ENCODE data around the gene WDR73. TPM values are rescaled to one million over a fixed set of nuclear protein-coding genes. Genes with fewer than 3 reads are reported as not detected.

Gene WDR73
- total and polyA plus RNA-seq, 9 of the 15 experiments (the other 6 are each of a cell fraction or from before 2014, with no cell fraction given): 9.2 to 25.4 (median 21.7) TPM

Other genes with a start within 250 kb of the WDR73 start
- gene ZSCAN2, start 53.3 kb downstream of the WDR73 start, total RNA-seq (2014; rRNA removed): 8.7 and 9.2 TPM in 2 replicates
- 5.0 and 6.1 TPM in 2 replicates for gene ZSCAN2, start 53.3 kb downstream of the WDR73 start, total RNA-seq (2014; rRNA removed; fragmentation: Illumina TruSeq; extraction: Trizol)
- gene ZSCAN2, start 53.3 kb downstream of the WDR73 start, total RNA-seq (2015; rRNA removed; fragmentation: Illumina TruSeq; extraction: Trizol): 6.6 and 8.3 TPM in 2 replicates
- gene ZSCAN2, start 53.3 kb downstream of the WDR73 start, total RNA-seq (2021): 6.8 and 7.4 TPM in 2 replicates
- gene ZSCAN2, start 53.3 kb downstream of the WDR73 start, polyA plus RNA-seq (2011; rRNA removed): 8.9 TPM in 2 replicates
- gene ZSCAN2, start 53.3 kb downstream of the WDR73 start, polyA plus RNA-seq (2014; fragmentation: Illumina TruSeq; extraction: Trizol): 6.4 and 6.9 TPM in 2 replicates
- gene ZSCAN2, start 53.3 kb downstream of the WDR73 start, polyA plus RNA-seq (2014; fragmentation: Nextera tagmentation; extraction: Ambion mirVana): 1 to 10 TPM; 1.7 to 2.3 TPM
- gene ZSCAN2, start 53.3 kb downstream of the WDR73 start, polyA plus RNA-seq (2014; rRNA removed): 11.3 and 14.2 TPM in 2 replicates
- gene NMB, start 3.9 kb upstream of the WDR73 start, total RNA-seq (2014; rRNA removed): 0.53 TPM in 1 of 2 replicates, not detected in the other
- not detected in 2 replicates for gene NMB, start 3.9 kb upstream of the WDR73 start, total RNA-seq (2014; rRNA removed; fragmentation: Illumina TruSeq; extraction: Trizol)
- not detected in 2 replicates for gene NMB, start 3.9 kb upstream of the WDR73 start, total RNA-seq (2015; rRNA removed; fragmentation: Illumina TruSeq; extraction: Trizol)
- gene NMB, start 3.9 kb upstream of the WDR73 start, total RNA-seq (2021): 0.16 and 0.25 TPM in 2 replicates
- gene NMB, start 3.9 kb upstream of the WDR73 start, polyA plus RNA-seq (2011; rRNA removed): 0.07 and 0.22 TPM in 2 replicates
- not detected in 2 replicates for gene NMB, start 3.9 kb upstream of the WDR73 start, polyA plus RNA-seq (2014; fragmentation: Illumina TruSeq; extraction: Trizol)
- gene NMB, start 3.9 kb upstream of the WDR73 start, polyA plus RNA-seq (2014; fragmentation: Nextera tagmentation; extraction: Ambion mirVana): under 1 TPM; 0.06 to 0.11 TPM
- not detected in 2 replicates for gene NMB, start 3.9 kb upstream of the WDR73 start, polyA plus RNA-seq (2014; rRNA removed)
- 170 and 198 TPM in 2 replicates for gene SEC11A, start 61.9 kb upstream of the WDR73 start, total RNA-seq (2014; rRNA removed)
- 270 and 314 TPM in 2 replicates for gene SEC11A, start 61.9 kb upstream of the WDR73 start, total RNA-seq (2014; rRNA removed; fragmentation: Illumina TruSeq; extraction: Trizol)
- gene SEC11A, start 61.9 kb upstream of the WDR73 start, total RNA-seq (2015; rRNA removed; fragmentation: Illumina TruSeq; extraction: Trizol): 204 and 217 TPM in 2 replicates
- gene SEC11A, start 61.9 kb upstream of the WDR73 start, total RNA-seq (2021): 175 and 183 TPM in 2 replicates
- 166 and 238 TPM in 2 replicates for gene SEC11A, start 61.9 kb upstream of the WDR73 start, polyA plus RNA-seq (2011; rRNA removed)
- 240 and 254 TPM in 2 replicates for gene SEC11A, start 61.9 kb upstream of the WDR73 start, polyA plus RNA-seq (2014; fragmentation: Illumina TruSeq; extraction: Trizol)
- gene SEC11A, start 61.9 kb upstream of the WDR73 start, polyA plus RNA-seq (2014; fragmentation: Nextera tagmentation; extraction: Ambion mirVana): 100 to 1,000 TPM; 206 to 229 TPM
- gene SEC11A, start 61.9 kb upstream of the WDR73 start, polyA plus RNA-seq (2014; rRNA removed): 301 and 310 TPM in 2 replicates
- gene ZNF592, start 94.3 kb upstream of the WDR73 start, total RNA-seq (2014; rRNA removed): 5.9 and 9.1 TPM in 2 replicates
- 6.3 and 6.6 TPM in 2 replicates for gene ZNF592, start 94.3 kb upstream of the WDR73 start, total RNA-seq (2014; rRNA removed; fragmentation: Illumina TruSeq; extraction: Trizol)
- gene ZNF592, start 94.3 kb upstream of the WDR73 start, total RNA-seq (2015; rRNA removed; fragmentation: Illumina TruSeq; extraction: Trizol): 9.1 and 9.2 TPM in 2 replicates
- gene ZNF592, start 94.3 kb upstream of the WDR73 start, total RNA-seq (2021): 22.0 and 23.8 TPM in 2 replicates
- 7.4 and 10.4 TPM in 2 replicates for gene ZNF592, start 94.3 kb upstream of the WDR73 start, polyA plus RNA-seq (2011; rRNA removed)
- gene ZNF592, start 94.3 kb upstream of the WDR73 start, polyA plus RNA-seq (2014; fragmentation: Illumina TruSeq; extraction: Trizol): 18.5 and 18.8 TPM in 2 replicates
- 1 to 10 TPM in 1 of 2 experiments, under 1 TPM in 1; 0.88 to 1.7 TPM for gene ZNF592, start 94.3 kb upstream of the WDR73 start, polyA plus RNA-seq (2014; fragmentation: Nextera tagmentation; extraction: Ambion mirVana)
- gene ZNF592, start 94.3 kb upstream of the WDR73 start, polyA plus RNA-seq (2014; rRNA removed): 11.6 TPM in 2 replicates
- gene ALPK3, start 163.1 kb upstream of the WDR73 start, total RNA-seq (2014; rRNA removed): 0.05 and 0.08 TPM in 2 replicates
- 0.03 and 0.07 TPM in 2 replicates for gene ALPK3, start 163.1 kb upstream of the WDR73 start, total RNA-seq (2014; rRNA removed; fragmentation: Illumina TruSeq; extraction: Trizol)
- 0.07 and 0.15 TPM in 2 replicates for gene ALPK3, start 163.1 kb upstream of the WDR73 start, total RNA-seq (2015; rRNA removed; fragmentation: Illumina TruSeq; extraction: Trizol)
- gene ALPK3, start 163.1 kb upstream of the WDR73 start, total RNA-seq (2021): 0.07 and 0.13 TPM in 2 replicates
- 0.07 and 0.20 TPM in 2 replicates for gene ALPK3, start 163.1 kb upstream of the WDR73 start, polyA plus RNA-seq (2011; rRNA removed)
- 0.04 and 0.08 TPM in 2 replicates for gene ALPK3, start 163.1 kb upstream of the WDR73 start, polyA plus RNA-seq (2014; fragmentation: Illumina TruSeq; extraction: Trizol)
- gene ALPK3, start 163.1 kb upstream of the WDR73 start, polyA plus RNA-seq (2014; fragmentation: Nextera tagmentation; extraction: Ambion mirVana): not detected
- gene ALPK3, start 163.1 kb upstream of the WDR73 start, polyA plus RNA-seq (2014; rRNA removed): 0.09 and 1.0 TPM in 2 replicates
- gene SLC28A1, start 230.4 kb upstream of the WDR73 start, total RNA-seq (2014; rRNA removed): not detected in 2 replicates
- gene SLC28A1, start 230.4 kb upstream of the WDR73 start, total RNA-seq (2014; rRNA removed; fragmentation: Illumina TruSeq; extraction: Trizol): not detected in 2 replicates
- gene SLC28A1, start 230.4 kb upstream of the WDR73 start, total RNA-seq (2015; rRNA removed; fragmentation: Illumina TruSeq; extraction: Trizol): not detected in 2 replicates
- not detected in 2 replicates for gene SLC28A1, start 230.4 kb upstream of the WDR73 start, total RNA-seq (2021)
- not detected in 2 replicates for gene SLC28A1, start 230.4 kb upstream of the WDR73 start, polyA plus RNA-seq (2011; rRNA removed)
- not detected in 2 replicates for gene SLC28A1, start 230.4 kb upstream of the WDR73 start, polyA plus RNA-seq (2014; fragmentation: Illumina TruSeq; extraction: Trizol)
- under 1 TPM in 1 of 2 experiments, not detected in 1; 0.04 TPM for gene SLC28A1, start 230.4 kb upstream of the WDR73 start, polyA plus RNA-seq (2014; fragmentation: Nextera tagmentation; extraction: Ambion mirVana)
- gene SLC28A1, start 230.4 kb upstream of the WDR73 start, polyA plus RNA-seq (2014; rRNA removed): not detected in 2 replicates